ENCODE results near the gene SRD5A3.

SRD5A3 gene

GRCh38 chr4:55409468-55410171 is 63.6 kb downstream of the SRD5A3 start:
- H3K36me3 ChIP-seq (ENCODE audit: insufficient read depth), result peaks cover 5% of the 10 kb centered on the region; the same call in 1 of the 2 replicates

DNA sequence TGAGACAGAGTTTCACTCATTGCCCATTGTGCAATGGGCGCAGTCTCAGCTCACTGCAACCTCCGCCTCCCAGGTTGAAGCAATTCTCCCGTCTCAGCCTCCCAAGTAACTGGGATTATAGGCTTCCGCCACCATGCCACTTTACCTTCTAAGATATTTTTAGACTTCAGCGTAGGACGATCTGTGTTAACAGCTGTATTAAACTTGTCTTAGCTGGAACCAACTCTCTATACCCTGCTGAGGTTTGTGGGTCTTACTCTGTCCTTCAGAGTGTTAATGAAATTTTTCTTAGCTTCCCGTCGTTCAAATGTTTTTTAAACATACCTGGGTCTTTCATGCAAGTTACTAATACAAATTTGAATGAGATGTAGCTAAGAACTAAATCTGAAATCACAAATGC is 64.4 kb downstream of the SRD5A3 start:
- no peak overlapping the region for H2AFZ ChIP-seq (ENCODE audit: low read depth)
- H3K4me1 ChIP-seq (ENCODE audit: low read depth, poor library complexity, severe bottlenecking), result no peaks in the 10 kb centered on the region
- H3K9ac ChIP-seq, result no peak overlapping the region
- no peaks in the 10 kb centered on the region for H3K27me3 ChIP-seq (ENCODE audit: insufficient read depth, low read depth)
- TF ChIP-seq, protein P1, sequence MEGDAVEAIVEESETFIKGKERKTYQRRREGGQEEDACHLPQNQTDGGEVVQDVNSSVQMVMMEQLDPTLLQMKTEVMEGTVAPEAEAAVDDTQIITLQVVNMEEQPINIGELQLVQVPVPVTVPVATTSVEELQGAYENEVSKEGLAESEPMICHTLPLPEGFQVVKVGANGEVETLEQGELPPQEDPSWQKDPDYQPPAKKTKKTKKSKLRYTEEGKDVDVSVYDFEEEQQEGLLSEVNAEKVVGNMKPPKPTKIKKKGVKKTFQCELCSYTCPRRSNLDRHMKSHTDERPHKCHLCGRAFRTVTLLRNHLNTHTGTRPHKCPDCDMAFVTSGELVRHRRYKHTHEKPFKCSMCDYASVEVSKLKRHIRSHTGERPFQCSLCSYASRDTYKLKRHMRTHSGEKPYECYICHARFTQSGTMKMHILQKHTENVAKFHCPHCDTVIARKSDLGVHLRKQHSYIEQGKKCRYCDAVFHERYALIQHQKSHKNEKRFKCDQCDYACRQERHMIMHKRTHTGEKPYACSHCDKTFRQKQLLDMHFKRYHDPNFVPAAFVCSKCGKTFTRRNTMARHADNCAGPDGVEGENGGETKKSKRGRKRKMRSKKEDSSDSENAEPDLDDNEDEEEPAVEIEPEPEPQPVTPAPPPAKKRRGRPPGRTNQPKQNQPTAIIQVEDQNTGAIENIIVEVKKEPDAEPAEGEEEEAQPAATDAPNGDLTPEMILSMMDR (conservative IDR thresholded peaks at IDR 0.05; ENCODE audit: low read depth, low read length), result no peak
- H3K4me2 ChIP-seq, result no peak overlapping the region
- peaks cover 5% of the 10 kb centered on the region; the same call in 1 of the 2 replicates for H3K36me3 ChIP-seq (ENCODE audit: insufficient read depth)
- H3K79me2 ChIP-seq (ENCODE audit: insufficient read depth, low read depth), result peaks cover 61% of the 10 kb centered on the region
- no peak overlapping the region for H3K27ac ChIP-seq
- no peak overlapping the region for H3K4me3 ChIP-seq (IDR thresholded peaks at IDR 0.05; ENCODE audit: insufficient read depth, low read depth, low read length)
- peaks cover 8% of the 10 kb centered on the region; the same call in 1 of the 2 replicates for H4K20me1 ChIP-seq (ENCODE audit: insufficient read depth)

More at GRCh38 chr4:55409468-55410171, 63.6 kb downstream of the SRD5A3 start:
- Histone ChIP-seq H3K27ac (no peak overlapping the region), H3K9ac (no peak overlapping the region), H3K79me2 (ENCODE audit: insufficient read depth, low read depth) (peaks cover 69% of the 10 kb centered on the region), H3K4me2 (no peak overlapping the region), H3K4me3 (IDR thresholded peaks at IDR 0.05; ENCODE audit: insufficient read depth, low read depth, low read length) (no peak overlapping the region), H3K27me3 (ENCODE audit: insufficient read depth, low read depth) (no peaks in the 10 kb centered on the region), H2AFZ (ENCODE audit: low read depth) (no peak overlapping the region), H3K4me1 (ENCODE audit: low read depth, poor library complexity, severe bottlenecking) (no peaks in the 10 kb centered on the region), H4K20me1 (ENCODE audit: insufficient read depth) (peaks cover 8% of the 10 kb centered on the region; the same call in 1 of the 2 replicates)
- TF ChIP-seq, protein P1 (conservative IDR thresholded peaks at IDR 0.05; ENCODE audit: low read depth, low read length), result no peak

DNA sequence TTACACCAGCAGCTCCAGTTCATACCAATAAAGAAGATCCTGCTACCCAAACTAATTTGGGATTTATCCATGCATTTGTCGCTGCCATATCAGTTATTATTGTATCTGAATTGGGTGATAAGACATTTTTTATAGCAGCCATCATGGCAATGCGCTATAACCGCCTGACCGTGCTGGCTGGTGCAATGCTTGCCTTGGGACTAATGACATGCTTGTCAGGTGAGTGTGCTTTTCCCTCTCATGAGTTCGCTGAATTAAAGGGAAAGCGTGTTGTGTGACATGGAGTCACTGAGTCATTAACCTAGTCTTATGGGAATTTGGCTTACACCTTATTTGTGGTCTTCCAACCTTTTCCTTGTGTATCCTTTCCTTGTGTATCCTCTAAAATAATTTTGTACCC is 65.6 kb downstream of the SRD5A3 start:
- H3K36me3 ChIP-seq (ENCODE audit: insufficient read depth), result peaks cover 1% of the 10 kb centered on the region; the same call in 1 of the 2 replicates
- no peak overlapping the region for H3K9ac ChIP-seq
- H3K27ac ChIP-seq, result no peak overlapping the region
- H3K4me1 ChIP-seq (ENCODE audit: low read depth, poor library complexity, severe bottlenecking), result no peaks in the 10 kb centered on the region
- no peak overlapping the region for H3K4me2 ChIP-seq
- H2AFZ ChIP-seq (ENCODE audit: low read depth), result no peak overlapping the region
- peaks cover 6% of the 10 kb centered on the region; the same call in 1 of the 2 replicates for H4K20me1 ChIP-seq (ENCODE audit: insufficient read depth)
- H3K4me3 ChIP-seq (IDR thresholded peaks at IDR 0.05; ENCODE audit: insufficient read depth, low read depth, low read length), result no peak overlapping the region
- H3K27me3 ChIP-seq (ENCODE audit: insufficient read depth, low read depth), result no peaks in the 10 kb centered on the region
- TF ChIP-seq, protein P1 (conservative IDR thresholded peaks at IDR 0.05; ENCODE audit: low read depth, low read length), result no peak
- peaks cover 53% of the 10 kb centered on the region for H3K79me2 ChIP-seq (ENCODE audit: insufficient read depth, low read depth)

GRCh38 chr4:55416176-55416575 is 70.1 kb downstream of the SRD5A3 start:
- no peaks in the 10 kb centered on the region for H3K27me3 ChIP-seq (ENCODE audit: insufficient read depth, low read depth)
- no peak overlapping the region for H3K9ac ChIP-seq
- peaks cover 9% of the 10 kb centered on the region for H3K4me1 ChIP-seq (ENCODE audit: low read depth, poor library complexity, severe bottlenecking)
- peaks cover 13% of the 10 kb centered on the region; the same call in 1 of the 2 replicates for H3K79me2 ChIP-seq (ENCODE audit: insufficient read depth, low read depth)
- no peak overlapping the region for H2AFZ ChIP-seq (ENCODE audit: low read depth)
- TF ChIP-seq, protein P1 (conservative IDR thresholded peaks at IDR 0.05; ENCODE audit: low read depth, low read length), result no peak
- no peak overlapping the region for H3K4me3 ChIP-seq (IDR thresholded peaks at IDR 0.05; ENCODE audit: insufficient read depth, low read depth, low read length)
- no peak overlapping the region for H3K27ac ChIP-seq
- H3K4me2 ChIP-seq, result no peak overlapping the region
- 0 out of 2 replicates have a peak, but pooled peaks cover 4% of the 10 kb centered on the region for H3K36me3 ChIP-seq (ENCODE audit: insufficient read depth)
- H4K20me1 ChIP-seq (ENCODE audit: insufficient read depth), result peaks cover 3% of the 10 kb centered on the region; the same call in 1 of the 2 replicates
